Measurements from ENCODE around the gene ALOX12B. TPM values are rescaled to one million over a fixed set of nuclear protein-coding genes. Genes with fewer than 3 reads are reported as not detected.

ALOX12B gene
- total RNA-seq, 4 donors from 2014 or later: 0.83 TPM; not detected in 3

- Histone ChIP-seq H3K27ac (peak overlapping the region in 2 of 4 donors; percentile 31 to 78), H3K27me3 (peaks cover 0 to 53% of the 10 kb centered on the region in 2 donors), H3K4me3 (peak overlapping the region; percentile 12 to 52 (median 43)), H3K36me3 (no peaks in the 10 kb centered on the region), H3K4me1 (peaks cover 3 to 76% (median 59%) of the 10 kb centered on the region in 4 donors), H3K9me3 (no peaks in the 10 kb centered on the region)
- TF ChIP-seq CTCF (IDR thresholded peaks at IDR 0.05) (peak in 3 of 6 experiments; percentile 0 to 25 (median 17)), POLR2A (IDR thresholded peaks at IDR 0.05) (no peak)
- DNase-seq: peak in 2 of 3 donors; percentile 66 to 71
These were observed 33.2 kb upstream of the ALOX12B start for GRCh38 chr17:8120520-8121406.

GRCh38 chr17:8119581-8120519 lies 32.3 kb upstream of the ALOX12B start:
- peak; percentile 59 to 89 (median 72) for DNase-seq

GRCh38 chr17:8118769-8119580 lies 31.5 kb upstream of the ALOX12B start:
- Histone ChIP-seq H3K36me3 (no peaks in the 10 kb centered on the region), H3K27me3 (peaks cover 0 to 47% of the 10 kb centered on the region in 2 donors), H3K27ac (peak overlapping the region; percentile 59 to 84 (median 78)), H3K4me1 (peaks cover 3 to 58% (median 47%) of the 10 kb centered on the region in 4 donors), H3K4me3 (peak overlapping the region; percentile 43 to 60 (median 56)), H3K9me3 (no peaks in the 10 kb centered on the region)
- TF ChIP-seq POLR2A (IDR thresholded peaks at IDR 0.05) (no peak), CTCF (IDR thresholded peaks at IDR 0.05) (peak; percentile 70 to 85 (median 80))
- DNase-seq: peak; percentile 86 to 95 (median 90)

More at GRCh38 chr17:8119581-8120519, 32.3 kb upstream of the ALOX12B start:
- Histone ChIP-seq H3K4me1 (peaks cover 3 to 67% (median 54%) of the 10 kb centered on the region in 4 donors), H3K27me3 (peaks cover 0 to 54% of the 10 kb centered on the region in 2 donors), H3K4me3 (peak overlapping the region; percentile 43 to 60 (median 56)), H3K36me3 (no peaks in the 10 kb centered on the region), H3K9me3 (no peaks in the 10 kb centered on the region), H3K27ac (peak overlapping the region; percentile 59 to 84 (median 78))
- TF ChIP-seq CTCF (IDR thresholded peaks at IDR 0.05) (peak in 1 of 6 experiments; percentile 10), POLR2A (IDR thresholded peaks at IDR 0.05) (no peak)

GRCh38 chr17:8117980-8118768 lies 30.7 kb upstream of the ALOX12B start, which contains the start of gene ALOXE3:
TSS of gene ALOXE3 (minus strand) at chr17:8118514. CDS start at chr17:8117990, 524 bp downstream.
- H3K36me3 ChIP-seq: no peaks in the 10 kb centered on the region
- DNase-seq: peak in 2 of 3 donors; percentile 71 to 80
- peak in 1 of 2 donors; percentile 39 for TF ChIP-seq POLR2A (IDR thresholded peaks at IDR 0.05)
- no peak for TF ChIP-seq CTCF (IDR thresholded peaks at IDR 0.05)
- H3K4me3 ChIP-seq: peak within 1 kb of the TSS; percentile 43 to 60 (median 56)
- H3K27me3 ChIP-seq: peaks cover 0 to 40% of the 10 kb centered on the region in 2 donors
- peaks cover 0 to 50% (median 39%) of the 10 kb centered on the region in 4 donors for H3K4me1 ChIP-seq
- peak within 1 kb of the TSS; percentile 59 to 84 (median 78) for H3K27ac ChIP-seq
- H3K9me3 ChIP-seq: no peaks in the 10 kb centered on the region
